Measurements from ENCODE around the gene JAG1. TPM values are rescaled to one million over a fixed set of nuclear protein-coding genes. Genes with fewer than 3 reads are reported as not detected.

JAG1 gene
- total RNA-seq, 1 donor from 2014 or later = 20.5 TPM

DNA sequence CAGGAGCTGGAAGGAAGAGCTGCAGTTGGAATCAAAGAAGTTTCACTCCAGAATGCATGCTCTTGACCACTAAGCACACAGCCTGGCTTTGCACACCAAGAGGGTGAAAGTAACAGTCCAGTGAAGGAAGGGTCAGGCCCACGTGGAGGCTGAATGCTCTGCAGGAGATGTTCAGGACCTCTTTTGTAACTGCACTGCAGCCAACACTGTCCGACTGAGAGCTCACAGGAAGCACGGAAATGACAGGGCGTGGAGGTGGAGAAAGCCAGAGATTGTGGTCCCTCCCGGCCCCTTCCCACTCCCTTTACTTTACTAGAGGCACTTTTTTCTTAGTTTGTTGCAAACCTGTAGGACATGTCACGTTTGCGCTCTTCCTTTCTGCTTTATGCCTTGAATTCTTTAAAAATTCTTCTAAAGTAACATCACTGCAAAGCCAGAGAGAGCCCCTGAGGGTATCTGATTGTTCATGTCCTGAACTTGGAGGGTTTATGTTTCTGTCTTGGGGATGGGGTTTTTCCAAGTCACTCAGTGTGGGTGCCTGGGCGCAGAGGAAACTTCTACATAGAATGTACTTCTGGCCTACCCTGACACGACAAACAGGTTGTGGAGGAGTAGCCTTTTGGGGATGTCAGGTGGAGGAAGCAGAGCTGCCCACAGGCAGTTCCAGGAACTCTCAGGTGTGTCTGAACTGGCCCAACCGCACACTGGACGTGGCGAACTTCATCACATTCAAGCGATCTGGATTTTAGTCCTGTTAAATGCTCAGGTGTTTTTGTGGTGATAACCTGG, 40.9 kb downstream of the JAG1 start:
- intact Hi-C loops (cut with micrococcal nuclease) = no loop called here

DNA sequence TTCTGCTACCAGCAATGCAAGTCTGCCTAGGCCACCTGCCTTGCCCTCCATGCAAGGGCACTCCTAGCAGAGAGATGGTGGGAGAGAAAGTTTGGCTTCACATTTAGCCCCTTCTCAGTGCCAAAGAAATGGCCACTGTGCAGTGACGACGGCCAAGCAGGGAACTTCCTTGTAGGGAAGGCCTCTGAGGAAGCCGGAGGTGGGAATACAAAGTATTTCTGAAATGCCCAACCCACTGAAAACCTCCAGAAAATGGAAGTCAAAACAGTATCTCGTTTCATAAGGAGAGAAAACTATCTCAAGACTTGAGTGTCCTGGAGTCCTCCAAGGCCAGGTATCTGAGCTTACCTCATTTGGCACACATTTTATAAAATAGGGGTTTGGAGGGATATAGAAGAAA, 42.7 kb downstream of the JAG1 start:
- no peaks in the 10 kb centered on the region for H3K36me3 ChIP-seq
- H3K27me3 ChIP-seq (ENCODE audit: low read depth) = no peaks in the 10 kb centered on the region
- no peak overlapping the region for H3K4me3 ChIP-seq
- peak overlapping the region; percentile 31 for H3K27ac ChIP-seq (replicated peaks)
- DNase-seq = no peak
- intact Hi-C loops (cut with micrococcal nuclease) = no loop called here
- H3K4me1 ChIP-seq = peaks cover 52% of the 10 kb centered on the region
- H3K9me3 ChIP-seq (replicated peaks) = no peaks in the 10 kb centered on the region
- TF ChIP-seq, protein P1, sequence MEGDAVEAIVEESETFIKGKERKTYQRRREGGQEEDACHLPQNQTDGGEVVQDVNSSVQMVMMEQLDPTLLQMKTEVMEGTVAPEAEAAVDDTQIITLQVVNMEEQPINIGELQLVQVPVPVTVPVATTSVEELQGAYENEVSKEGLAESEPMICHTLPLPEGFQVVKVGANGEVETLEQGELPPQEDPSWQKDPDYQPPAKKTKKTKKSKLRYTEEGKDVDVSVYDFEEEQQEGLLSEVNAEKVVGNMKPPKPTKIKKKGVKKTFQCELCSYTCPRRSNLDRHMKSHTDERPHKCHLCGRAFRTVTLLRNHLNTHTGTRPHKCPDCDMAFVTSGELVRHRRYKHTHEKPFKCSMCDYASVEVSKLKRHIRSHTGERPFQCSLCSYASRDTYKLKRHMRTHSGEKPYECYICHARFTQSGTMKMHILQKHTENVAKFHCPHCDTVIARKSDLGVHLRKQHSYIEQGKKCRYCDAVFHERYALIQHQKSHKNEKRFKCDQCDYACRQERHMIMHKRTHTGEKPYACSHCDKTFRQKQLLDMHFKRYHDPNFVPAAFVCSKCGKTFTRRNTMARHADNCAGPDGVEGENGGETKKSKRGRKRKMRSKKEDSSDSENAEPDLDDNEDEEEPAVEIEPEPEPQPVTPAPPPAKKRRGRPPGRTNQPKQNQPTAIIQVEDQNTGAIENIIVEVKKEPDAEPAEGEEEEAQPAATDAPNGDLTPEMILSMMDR (IDR thresholded peaks at IDR 0.05; ENCODE audit: borderline replicate concordance) = no peak

More for the DNA sequence above, 40.9 kb downstream of the JAG1 start:
- H3K9me3 ChIP-seq (replicated peaks) = no peaks in the 10 kb centered on the region
- no peak for DNase-seq
- peaks cover 8% of the 10 kb centered on the region for H3K36me3 ChIP-seq
- TF ChIP-seq, protein P1 (IDR thresholded peaks at IDR 0.05; ENCODE audit: borderline replicate concordance) = no peak
- H3K27ac ChIP-seq (replicated peaks) = peak overlapping the region; percentile 72
- no peaks in the 10 kb centered on the region for H3K27me3 ChIP-seq (ENCODE audit: low read depth)
- H3K4me1 ChIP-seq = peaks cover 56% of the 10 kb centered on the region
- H3K4me3 ChIP-seq = no peak overlapping the region

DNA sequence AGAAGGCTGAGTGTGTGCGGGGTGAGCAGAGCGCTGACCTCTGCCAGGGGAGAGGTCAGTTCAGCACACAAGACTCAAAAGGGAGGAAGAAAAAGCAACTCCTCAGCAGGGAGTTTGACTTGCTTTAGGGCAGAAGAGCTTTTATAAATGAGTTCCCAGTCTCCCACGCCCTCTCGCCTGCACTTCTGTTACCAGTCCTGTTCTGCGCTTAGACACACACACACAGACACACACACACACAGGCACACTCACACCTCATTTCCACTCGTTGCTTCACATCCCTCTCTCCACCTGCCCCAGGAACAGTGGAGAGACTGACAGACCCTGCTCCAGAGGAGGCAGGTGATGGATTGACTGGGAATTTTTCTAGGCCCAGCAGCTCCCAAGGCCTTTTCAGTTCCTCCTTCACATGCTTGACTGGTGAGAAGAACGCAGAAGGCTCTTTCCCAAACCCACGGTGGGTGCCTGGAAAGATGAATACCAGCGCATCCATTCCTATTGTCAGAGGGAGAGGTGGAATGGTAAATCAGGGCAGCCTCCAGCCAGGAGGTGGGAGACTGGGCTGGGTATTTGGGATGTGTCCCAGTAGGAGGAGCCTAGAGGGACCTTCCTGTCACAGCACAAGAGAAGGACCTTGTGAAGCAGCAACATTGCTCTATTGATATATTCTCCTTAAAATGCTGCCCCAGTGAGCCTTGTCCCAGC, 43.7 kb downstream of the JAG1 start:
- Histone ChIP-seq H3K27me3 (ENCODE audit: low read depth) (no peaks in the 10 kb centered on the region), H3K27ac (replicated peaks) (peak overlapping the region; percentile 31), H3K4me1 (peaks cover 41% of the 10 kb centered on the region), H3K9me3 (replicated peaks) (no peaks in the 10 kb centered on the region), H3K36me3 (no peaks in the 10 kb centered on the region), H3K4me3 (no peak overlapping the region)
- intact Hi-C loops (cut with micrococcal nuclease) = no loop called here
- TF ChIP-seq, protein P1 (IDR thresholded peaks at IDR 0.05; ENCODE audit: borderline replicate concordance) = no peak
- DNase-seq = no peak

DNA sequence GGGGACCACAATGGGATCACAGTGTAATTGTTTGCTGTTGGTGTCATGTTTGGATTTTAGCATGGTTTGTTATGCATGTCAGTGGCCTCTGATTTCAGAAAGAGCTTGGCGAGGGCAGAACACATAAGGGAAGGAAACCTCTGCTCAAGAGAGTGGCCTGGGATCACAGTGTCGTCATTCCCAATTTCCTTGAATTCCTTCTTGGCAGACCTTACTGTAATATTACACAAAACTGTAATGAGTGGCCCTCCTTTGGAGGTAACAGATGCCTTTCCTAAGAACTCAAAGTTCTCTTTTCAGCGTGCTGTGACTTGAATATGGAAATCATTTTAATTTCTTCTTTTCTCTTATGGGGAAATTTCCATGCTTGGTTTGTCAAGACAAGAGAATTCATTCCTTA, 46.9 kb downstream of the JAG1 start:
- H3K36me3 ChIP-seq = peaks cover 4% of the 10 kb centered on the region
- no peak for DNase-seq
- H3K9me3 ChIP-seq (replicated peaks) = no peaks in the 10 kb centered on the region
- no peak overlapping the region for H3K4me3 ChIP-seq
- no peaks in the 10 kb centered on the region for H3K27me3 ChIP-seq (ENCODE audit: low read depth)
- TF ChIP-seq, protein P1 (IDR thresholded peaks at IDR 0.05; ENCODE audit: borderline replicate concordance) = no peak
- H3K27ac ChIP-seq (replicated peaks) = peak overlapping the region; percentile 53
- H3K4me1 ChIP-seq = peaks cover 20% of the 10 kb centered on the region
- intact Hi-C loops (cut with micrococcal nuclease) = no loop called here

DNA sequence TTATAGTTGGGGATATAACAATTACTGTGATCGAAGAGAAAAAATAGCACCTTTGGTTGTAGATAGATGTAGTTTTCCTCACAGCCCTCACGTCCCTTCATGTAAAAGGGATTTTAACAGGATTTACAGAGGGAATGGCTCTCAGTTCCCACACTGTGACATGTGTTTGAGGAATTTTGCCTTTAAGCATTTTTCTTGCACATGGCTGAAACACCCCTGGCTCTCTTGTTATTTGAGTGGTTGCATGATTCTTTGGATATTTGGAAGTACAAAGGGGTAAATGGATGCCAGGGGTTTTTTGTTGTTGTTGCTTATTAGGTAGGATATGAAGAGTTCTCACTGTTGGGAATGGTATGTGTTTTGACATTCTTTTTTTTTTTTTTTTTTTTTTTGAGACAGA, 48.2 kb downstream of the JAG1 start:
- H3K36me3 ChIP-seq = peaks cover 4% of the 10 kb centered on the region
- peaks cover 20% of the 10 kb centered on the region for H3K4me1 ChIP-seq
- H3K27ac ChIP-seq (replicated peaks) = no peak overlapping the region
- intact Hi-C loops (cut with micrococcal nuclease) = no loop called here
- no peaks in the 10 kb centered on the region for H3K9me3 ChIP-seq (replicated peaks)
- TF ChIP-seq, protein P1 (IDR thresholded peaks at IDR 0.05; ENCODE audit: borderline replicate concordance) = no peak
- no peaks in the 10 kb centered on the region for H3K27me3 ChIP-seq (ENCODE audit: low read depth)
- DNase-seq = no peak
- H3K4me3 ChIP-seq = no peak overlapping the region
